ENCODE measurements around the gene STAG1.
"Not testable (repeated sequence)": the region's sequence is repeated elsewhere in the genome, so short reads cannot be mapped to it uniquely, and the experiment has no call there.

STAG1 gene

GRCh38 chr3:136621628-136622027 lies 130.6 kb downstream of the STAG1 start:
- no peaks in the 10 kb centered on the region for H4K20me1 ChIP-seq (ENCODE audit: low read depth, low read length)
- H3K9ac ChIP-seq (ENCODE audit: low read length) = no peak overlapping the region
- H3K9me2 ChIP-seq (replicated peaks; ENCODE audit: insufficient read depth, low read length) = no peaks in the 10 kb centered on the region
- peaks cover 7% of the 10 kb centered on the region; the same call in 1 of the 2 replicates for H3K36me3 ChIP-seq (ENCODE audit: low read length)
- no peak overlapping the region for H3K27ac ChIP-seq (ENCODE audit: low read depth, low read length)
- peaks cover 8% of the 10 kb centered on the region; the same call in 1 of the 2 replicates for H3F3A ChIP-seq (ENCODE audit: insufficient read depth)
- no peak overlapping the region for H3K4me2 ChIP-seq (ENCODE audit: low read depth, low read length, poor library complexity, severe bottlenecking)
- H3K79me2 ChIP-seq (ENCODE audit: insufficient read depth, low read length) = peaks cover 56% of the 10 kb centered on the region
- no peak overlapping the region for H2AFZ ChIP-seq (ENCODE audit: low read depth, low read length, severe bottlenecking)
- no peaks in the 10 kb centered on the region for H3K27me3 ChIP-seq (ENCODE audit: low read length)
- no peak overlapping the region for H3K4me3 ChIP-seq (ENCODE audit: insufficient read depth, low read length, poor library complexity, severe bottlenecking)
- TF ChIP-seq CTCF (IDR thresholded peaks at IDR 0.05; ENCODE audit: insufficient read depth, low read length, poor library complexity, severe bottlenecking) (no peak), EZH2phosphoT487 (conservative IDR thresholded peaks at IDR 0.05; ENCODE audit: low read length) (no peak)
- H3K9me3 ChIP-seq (ENCODE audit: insufficient read depth, low read length) = no peaks in the 10 kb centered on the region

GRCh38 chr3:136620436-136620835 lies 131.7 kb downstream of the STAG1 start:
- Histone ChIP-seq H3K27ac (ENCODE audit: low read depth, low read length) (no peak overlapping the region), H3K79me2 (ENCODE audit: insufficient read depth, low read length) (peaks cover 44% of the 10 kb centered on the region), H3F3A (ENCODE audit: insufficient read depth) (peaks cover 12% of the 10 kb centered on the region; the same call in 1 of the 2 replicates), H3K9me2 (replicated peaks; ENCODE audit: insufficient read depth, low read length) (no peaks in the 10 kb centered on the region), H3K27me3 (ENCODE audit: low read length) (no peaks in the 10 kb centered on the region), H3K9me3 (ENCODE audit: insufficient read depth, low read length) (no peaks in the 10 kb centered on the region), H3K4me3 (ENCODE audit: insufficient read depth, low read length, poor library complexity, severe bottlenecking) (no peak overlapping the region), H3K4me2 (ENCODE audit: low read depth, low read length, poor library complexity, severe bottlenecking) (no peak overlapping the region), H4K20me1 (ENCODE audit: low read depth, low read length) (no peaks in the 10 kb centered on the region), H2AFZ (ENCODE audit: low read depth, low read length, severe bottlenecking) (no peak overlapping the region), H3K36me3 (ENCODE audit: low read length) (0 out of 2 replicates have a peak, but pooled peaks cover 3% of the 10 kb centered on the region), H3K9ac (ENCODE audit: low read length) (no peak overlapping the region)
- TF ChIP-seq EZH2phosphoT487 (conservative IDR thresholded peaks at IDR 0.05; ENCODE audit: low read length) (no peak), CTCF (IDR thresholded peaks at IDR 0.05; ENCODE audit: insufficient read depth, low read length, poor library complexity, severe bottlenecking) (no peak)

- H3K27ac ChIP-seq (ENCODE audit: low read depth, low read length); H3K9me3 ChIP-seq (ENCODE audit: insufficient read depth, low read length); H3K4me3 ChIP-seq (ENCODE audit: insufficient read depth, low read length, poor library complexity, severe bottlenecking); H3K9me2 ChIP-seq (replicated peaks; ENCODE audit: insufficient read depth, low read length); H3K36me3 ChIP-seq (ENCODE audit: low read length); H3K4me2 ChIP-seq (ENCODE audit: low read depth, low read length, poor library complexity, severe bottlenecking); H3K27me3 ChIP-seq (ENCODE audit: low read length); H4K20me1 ChIP-seq (ENCODE audit: low read depth, low read length); H3K9ac ChIP-seq (ENCODE audit: low read length); H3F3A ChIP-seq (ENCODE audit: insufficient read depth); H2AFZ ChIP-seq (ENCODE audit: low read depth, low read length, severe bottlenecking): not testable (repeated sequence)
- peaks cover 21% of the 10 kb centered on the region; the same call in 1 of the 2 replicates for H3K79me2 ChIP-seq (ENCODE audit: insufficient read depth, low read length)
Measured at GRCh38 chr3:136617969-136618525, 134.1 kb downstream of the STAG1 start.

GRCh38 chr3:136617198-136617597 lies 135.0 kb downstream of the STAG1 start:
- Histone ChIP-seq H3F3A (ENCODE audit: insufficient read depth) (peaks cover 8% of the 10 kb centered on the region; the same call in 1 of the 2 replicates), H3K27ac (ENCODE audit: low read depth, low read length) (no peak overlapping the region), H3K9me2 (replicated peaks; ENCODE audit: insufficient read depth, low read length) (no peaks in the 10 kb centered on the region), H3K27me3 (ENCODE audit: low read length) (no peaks in the 10 kb centered on the region), H3K36me3 (ENCODE audit: low read length) (0 out of 2 replicates have a peak, but pooled peaks cover 3% of the 10 kb centered on the region), H3K9me3 (ENCODE audit: insufficient read depth, low read length) (no peaks in the 10 kb centered on the region), H3K4me3 (ENCODE audit: insufficient read depth, low read length, poor library complexity, severe bottlenecking) (no peak overlapping the region), H3K9ac (ENCODE audit: low read length) (no peak overlapping the region), H4K20me1 (ENCODE audit: low read depth, low read length) (no peaks in the 10 kb centered on the region), H2AFZ (ENCODE audit: low read depth, low read length, severe bottlenecking) (no peak overlapping the region), H3K4me2 (ENCODE audit: low read depth, low read length, poor library complexity, severe bottlenecking) (no peak overlapping the region), H3K79me2 (ENCODE audit: insufficient read depth, low read length) (peaks cover 12% of the 10 kb centered on the region; the same call in 1 of the 2 replicates)
- TF ChIP-seq EZH2phosphoT487 (conservative IDR thresholded peaks at IDR 0.05; ENCODE audit: low read length) (no peak), CTCF (IDR thresholded peaks at IDR 0.05; ENCODE audit: insufficient read depth, low read length, poor library complexity, severe bottlenecking) (no peak)

Data from SU-DHL-6 (cell line).